HCT116 (cell line): ENCODE measurements around the gene SLC35D1. TPM values are rescaled to one million over a fixed set of nuclear protein-coding genes. Genes with fewer than 3 reads are reported as not detected.

ENCODE experiments used
- ATAC-seq: fragments of 200-7000 bp; cut with Tn5 transposase; 2 replicates; pipeline ENCODE4 v1.9.1; 2020; ENCODE audit warnings: mild to moderate bottlenecking, moderate library complexity
- BruUV-seq: library from RNA; stranded (reverse); fragments of 400-500 nt; replicated peaks from 2 replicates; lab custom pipeline; 2021; lab: Mats Ljungman, UMichigan
- CTCF ChIA-PET: fragments of 300-600 bp; sonication (Branson Sonifier 250); formaldehyde crosslinking; loops from one replicate; lab custom pipeline; 2021; ENCODE audit warnings: antibody characterized with exemption; lab: Charles Lee
- POLR2A ChIA-PET: fragments of 300-600, 350-600 bp; sonication (Branson Sonifier 250); formaldehyde crosslinking; loops from one replicate; lab custom pipeline; 2021; ENCODE audit warnings: antibody characterized with exemption; lab: Charles Lee
- RAD21 ChIA-PET, 2 experiments: fragments of 300-600 bp; sonication (Branson Sonifier 250); formaldehyde crosslinking; loops; one replicate each; lab custom pipeline; 2023; ENCODE audit warnings: low total read pairs in 2 of 2; ENCODE audit not compliant: uncharacterized antibody in 2 of 2, unreplicated experiment in 2 of 2, low non-redundant PET in 1 of 2; lab: Charles Lee
- DNase-seq: peaks from one replicate; pipeline ENCODE4 v3.0.0-alpha.2; 2010; ENCODE audit warnings: low read depth, low spot score
- H2AFZ ChIP-seq: fragments of 200-600 bp; shearing (Covaris generic), sonication (generic); 2 replicates; pipeline ENCODE4 v1.6.1; 2017; ENCODE audit warnings: low read depth, mixed run types, mixed read lengths, antibody characterized with exemption, low read length; ENCODE audit not compliant: poor library complexity, severe bottlenecking
- H3K27ac ChIP-seq: 2 replicates; pipeline ENCODE4 v1.5.1; 2012; ENCODE audit warnings: low read depth, low read length
- H3K27me3 ChIP-seq: fragments of 200-600 bp; sonication (generic); 2 replicates; pipeline ENCODE4 v1.6.1; 2016; ENCODE audit warnings: mixed run types, low read length, mixed read lengths; ENCODE audit not compliant: insufficient read depth
- H3K36me3 ChIP-seq, 2 experiments: fragments of 200-500 bp in 1 of 2; fragments of 200-600 bp in 1 of 2; sonication (Bioruptor generic) in 1 of 2; sonication (generic) in 1 of 2; 2 replicates each; pipeline versions ENCODE4 v1.5.1 to v1.6.1; 2014 to 2016; ENCODE audit warnings: low read length in 2 of 2, inconsistent platforms in 1 of 2, mixed read lengths in 1 of 2, mixed run types in 1 of 2; ENCODE audit not compliant: insufficient read depth in 2 of 2, control insufficient read depth in 1 of 2
- H3K4me1 ChIP-seq, 2 experiments: fragments of 200-600 bp in 1 of 2; sonication (generic) in 1 of 2; 2 replicates each; pipeline versions ENCODE4 v1.5.1 to v1.6.1; 2012 to 2017; ENCODE audit warnings: low read length in 2 of 2, inconsistent platforms in 1 of 2, mild to moderate bottlenecking in 1 of 2, mixed read lengths in 1 of 2, mixed run types in 1 of 2, moderate library complexity in 1 of 2; ENCODE audit not compliant: insufficient read depth in 2 of 2, control insufficient read depth in 1 of 2
- H3K4me2 ChIP-seq: fragments of 200-600 bp; sonication (generic); 2 replicates; pipeline ENCODE4 v1.6.1; 2017; ENCODE audit warnings: mixed run types, low read length, mixed read lengths
- H3K4me3 ChIP-seq, 2 experiments: fragments of 200-600 bp in 1 of 2; sonication (generic) in 1 of 2; replicated peaks in 1 of 2; 2 replicates each; pipeline ENCODE4 v1.5.1; 2011 to 2016; ENCODE audit warnings: low read length in 2 of 2, control low read depth in 1 of 2, low read depth in 1 of 2, mild to moderate bottlenecking in 1 of 2, mixed read lengths in 1 of 2, mixed run types in 1 of 2
- H3K79me2 ChIP-seq: fragments of 200-600 bp; sonication (generic); 2 replicates; pipeline ENCODE4 v1.6.1; 2017; ENCODE audit warnings: mild to moderate bottlenecking, mixed run types, low read length, moderate library complexity, mixed read lengths; ENCODE audit not compliant: insufficient read depth
- H3K9ac ChIP-seq: fragments of 200-600 bp; sonication (generic); 2 replicates; pipeline ENCODE4 v1.6.1; 2016; ENCODE audit warnings: low read length, mixed read lengths
- H3K9me2 ChIP-seq: fragments of 200-600 bp; sonication (generic), shearing (Covaris generic); 2 replicates; pipeline ENCODE4 v1.6.1; 2017; ENCODE audit warnings: mixed run types, mild to moderate bottlenecking, moderate library complexity; ENCODE audit not compliant: insufficient read depth
- H3K9me3 ChIP-seq, 2 experiments: fragments of 200-500 bp in 1 of 2; fragments of 200-600 bp in 1 of 2; sonication (Bioruptor generic) in 1 of 2; sonication (generic) in 1 of 2; 2 replicates each; pipeline ENCODE4 v1.6.1; 2014 to 2017; ENCODE audit warnings: low read length in 2 of 2, mixed read lengths in 2 of 2, inconsistent platforms in 1 of 2, low read depth in 1 of 2, mild to moderate bottlenecking in 1 of 2, mixed run types in 1 of 2, moderate library complexity in 1 of 2; ENCODE audit not compliant: control insufficient read depth in 1 of 2, insufficient read depth in 1 of 2
- H4K20me1 ChIP-seq: fragments of 200-600 bp; sonication (generic), shearing (Covaris generic); 2 replicates; pipeline ENCODE4 v1.6.1; 2017; ENCODE audit warnings: mixed run types, mild to moderate bottlenecking, moderate library complexity; ENCODE audit not compliant: insufficient read depth
- ATF3 ChIP-seq: IDR thresholded peaks from 2 replicates; pipeline ENCODE4 v1.6.1; 2012
- CEBPB ChIP-seq: IDR thresholded peaks from 2 replicates; pipeline ENCODE4 v1.6.1; 2012; ENCODE audit warnings: low read depth
- EGR1 ChIP-seq: IDR thresholded peaks from 2 replicates; pipeline ENCODE4 v1.6.1; 2012; ENCODE audit warnings: low read depth
- ELF1 ChIP-seq: IDR thresholded peaks from 2 replicates; pipeline ENCODE4 v1.6.1; 2012; ENCODE audit warnings: low read depth, borderline replicate concordance
- EZH2 ChIP-seq: fragments of 200-600 bp; sonication (generic); IDR thresholded peaks from 2 replicates; pipeline ENCODE4 v1.6.1; 2017; ENCODE audit warnings: antibody characterized with exemption, mixed run types
- FOSL1 ChIP-seq: IDR thresholded peaks from 2 replicates; pipeline ENCODE4 v1.6.1; 2012; ENCODE audit warnings: low read depth
- POLR2A ChIP-seq: IDR thresholded peaks from 2 replicates; pipeline ENCODE4 v1.7.0; 2011; ENCODE audit warnings: borderline replicate concordance; ENCODE audit not compliant: insufficient read depth, insufficient read length; ENCODE audit errors: extremely low read depth
- SIN3A ChIP-seq: IDR thresholded peaks from 2 replicates; pipeline ENCODE4 v1.6.1; 2012; ENCODE audit warnings: low read depth
- SP1 ChIP-seq: IDR thresholded peaks from 2 replicates; pipeline ENCODE4 v1.6.1; 2012; ENCODE audit warnings: low read depth
- YY1 ChIP-seq: IDR thresholded peaks from 2 replicates; pipeline ENCODE4 v1.6.1; 2011; ENCODE audit warnings: low read length, low read depth, moderate library complexity, mild to moderate bottlenecking; ENCODE audit not compliant: insufficient replicate concordance; ENCODE audit errors: extremely low read depth
- ZFX ChIP-seq: fragments of 450-650 bp; IDR thresholded peaks from 2 replicates; pipeline ENCODE4 v1.6.1; 2017
- ZNF274 ChIP-seq: fragments of 200-500 bp; sonication (Bioruptor generic); IDR thresholded peaks from 2 replicates; pipeline ENCODE4 v1.6.1; 2014; ENCODE audit warnings: mild to moderate bottlenecking, low read depth, low read length, inconsistent platforms
- intact Hi-C: fragments of 100-400 bp; cut with micrococcal nuclease; formaldehyde crosslinking; loops from 2 replicates; pipeline ENCODE4 v1.10.0; 2022
- total RNA-seq: library from RNA; stranded (reverse); gene quantifications from one replicate; pipeline ENCODE4 v1.2.1, GENCODE V29; 2021; ENCODE audit not compliant: unreplicated experiment
- TF ChIP-seq, protein P1 (sequence below): IDR thresholded peaks from 2 replicates; pipeline ENCODE4 v1.6.1; 2012; ENCODE audit warnings: low read depth
- TF ChIP-seq, protein P2 (sequence below): IDR thresholded peaks from 2 replicates; pipeline ENCODE4 v1.6.1; 2011; ENCODE audit warnings: mild to moderate bottlenecking, low read length, moderate library complexity; ENCODE audit not compliant: insufficient replicate concordance; ENCODE audit errors: extremely low read depth

The SLC35D1 gene
- total RNA-seq, 1 experiment from 2014 or later = 6.1 TPM

DNA sequence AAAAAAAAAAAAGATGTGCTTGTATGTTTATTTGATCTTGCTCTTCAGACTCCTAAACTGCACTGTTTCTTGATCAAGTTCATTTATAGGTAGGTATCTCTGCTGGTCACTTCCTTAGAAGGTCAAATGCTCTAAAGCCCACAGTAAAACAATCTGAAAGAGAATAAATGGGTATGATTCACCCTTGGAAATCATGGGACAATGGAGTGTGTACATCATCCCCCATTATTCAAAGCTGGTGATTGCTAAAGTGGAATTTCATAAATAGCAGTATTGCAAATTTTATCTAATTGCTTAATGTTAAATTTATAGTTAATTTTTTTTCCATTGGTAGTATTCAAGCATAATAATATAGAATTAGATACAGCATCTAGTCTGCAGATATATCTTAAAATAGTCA, 75.7 kb downstream of the SLC35D1 start:
- intact Hi-C loops = no loop called here
- TF ChIP-seq, protein P1, sequence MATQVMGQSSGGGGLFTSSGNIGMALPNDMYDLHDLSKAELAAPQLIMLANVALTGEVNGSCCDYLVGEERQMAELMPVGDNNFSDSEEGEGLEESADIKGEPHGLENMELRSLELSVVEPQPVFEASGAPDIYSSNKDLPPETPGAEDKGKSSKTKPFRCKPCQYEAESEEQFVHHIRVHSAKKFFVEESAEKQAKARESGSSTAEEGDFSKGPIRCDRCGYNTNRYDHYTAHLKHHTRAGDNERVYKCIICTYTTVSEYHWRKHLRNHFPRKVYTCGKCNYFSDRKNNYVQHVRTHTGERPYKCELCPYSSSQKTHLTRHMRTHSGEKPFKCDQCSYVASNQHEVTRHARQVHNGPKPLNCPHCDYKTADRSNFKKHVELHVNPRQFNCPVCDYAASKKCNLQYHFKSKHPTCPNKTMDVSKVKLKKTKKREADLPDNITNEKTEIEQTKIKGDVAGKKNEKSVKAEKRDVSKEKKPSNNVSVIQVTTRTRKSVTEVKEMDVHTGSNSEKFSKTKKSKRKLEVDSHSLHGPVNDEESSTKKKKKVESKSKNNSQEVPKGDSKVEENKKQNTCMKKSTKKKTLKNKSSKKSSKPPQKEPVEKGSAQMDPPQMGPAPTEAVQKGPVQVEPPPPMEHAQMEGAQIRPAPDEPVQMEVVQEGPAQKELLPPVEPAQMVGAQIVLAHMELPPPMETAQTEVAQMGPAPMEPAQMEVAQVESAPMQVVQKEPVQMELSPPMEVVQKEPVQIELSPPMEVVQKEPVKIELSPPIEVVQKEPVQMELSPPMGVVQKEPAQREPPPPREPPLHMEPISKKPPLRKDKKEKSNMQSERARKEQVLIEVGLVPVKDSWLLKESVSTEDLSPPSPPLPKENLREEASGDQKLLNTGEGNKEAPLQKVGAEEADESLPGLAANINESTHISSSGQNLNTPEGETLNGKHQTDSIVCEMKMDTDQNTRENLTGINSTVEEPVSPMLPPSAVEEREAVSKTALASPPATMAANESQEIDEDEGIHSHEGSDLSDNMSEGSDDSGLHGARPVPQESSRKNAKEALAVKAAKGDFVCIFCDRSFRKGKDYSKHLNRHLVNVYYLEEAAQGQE = no peak
- no peak for TF ChIP-seq POLR2A
- no peak for TF ChIP-seq YY1
- TF ChIP-seq ATF3 = no peak
- no peak for TF ChIP-seq SP1
- TF ChIP-seq CEBPB = no peak
- TF ChIP-seq FOSL1 = no peak
- TF ChIP-seq SIN3A = no peak
- no peak for TF ChIP-seq ZNF274
- TF ChIP-seq EZH2 = no peak
- TF ChIP-seq, protein P2, sequence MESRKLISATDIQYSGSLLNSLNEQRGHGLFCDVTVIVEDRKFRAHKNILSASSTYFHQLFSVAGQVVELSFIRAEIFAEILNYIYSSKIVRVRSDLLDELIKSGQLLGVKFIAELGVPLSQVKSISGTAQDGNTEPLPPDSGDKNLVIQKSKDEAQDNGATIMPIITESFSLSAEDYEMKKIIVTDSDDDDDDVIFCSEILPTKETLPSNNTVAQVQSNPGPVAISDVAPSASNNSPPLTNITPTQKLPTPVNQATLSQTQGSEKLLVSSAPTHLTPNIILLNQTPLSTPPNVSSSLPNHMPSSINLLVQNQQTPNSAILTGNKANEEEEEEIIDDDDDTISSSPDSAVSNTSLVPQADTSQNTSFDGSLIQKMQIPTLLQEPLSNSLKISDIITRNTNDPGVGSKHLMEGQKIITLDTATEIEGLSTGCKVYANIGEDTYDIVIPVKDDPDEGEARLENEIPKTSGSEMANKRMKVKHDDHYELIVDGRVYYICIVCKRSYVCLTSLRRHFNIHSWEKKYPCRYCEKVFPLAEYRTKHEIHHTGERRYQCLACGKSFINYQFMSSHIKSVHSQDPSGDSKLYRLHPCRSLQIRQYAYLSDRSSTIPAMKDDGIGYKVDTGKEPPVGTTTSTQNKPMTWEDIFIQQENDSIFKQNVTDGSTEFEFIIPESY = no peak
- TF ChIP-seq ZFX = no peak
- TF ChIP-seq EGR1 = no peak
- TF ChIP-seq ELF1 = no peak
- ChIA-PET POLR2A (no interaction called here), RAD21 (no interaction called here), CTCF (no interaction called here)
- Histone ChIP-seq H3K79me2 (no peaks in the 10 kb centered on the region), H3K9me3 (no peaks in the 10 kb centered on the region), H3K9me2 (no peaks in the 10 kb centered on the region), H2AFZ (no peak overlapping the region), H3K4me1 (no peaks in the 10 kb centered on the region), H3K4me3 (no peak overlapping the region), H3K27me3 (no peaks in the 10 kb centered on the region), H3K27ac (no peak overlapping the region), H3K9ac (no peak overlapping the region), H3K36me3 (peaks cover 24 to 26% of the 10 kb centered on the region in 2 experiments), H4K20me1 (peaks cover 5% of the 10 kb centered on the region; the same call in 1 of the 2 replicates), H3K4me2 (no peak overlapping the region)
- no TSS peak for BruUV-seq
- DNase-seq (no peak), ATAC-seq (no peak)
